Activated CD4-positive, alpha-beta memory T cell treated with anti-CD3 and anti-CD28 coated beads for 36 hours (primary cell): ENCODE data around the gene GLDN. TPM values are rescaled to one million over a fixed set of nuclear protein-coding genes. Genes with fewer than 3 reads are reported as not detected.

ENCODE experiments used
- CTCF ChIA-PET: fragments of 350-600 bp; sonication (Branson Sonifier 250); formaldehyde crosslinking; loops from one replicate; lab custom pipeline; 2021; ENCODE audit warnings: antibody characterized with exemption, inconsistent platforms; lab: Charles Lee
- POLR2A ChIA-PET: fragments of 350-600 bp; sonication (Branson Sonifier 250); formaldehyde crosslinking; loops from one replicate; lab custom pipeline; 2021; ENCODE audit warnings: antibody characterized with exemption; lab: Charles Lee
- DNase-seq: peaks from one replicate; pipeline ENCODE4 v3.0.0-alpha.2; 2020
- H3K27ac Mint-ChIP-seq: one replicate; pipeline ENCODE4 v1.8.0; 2021; ENCODE audit warnings: mixed read lengths
- H3K27me3 Mint-ChIP-seq: one replicate; pipeline ENCODE4 v1.8.0; 2021; ENCODE audit warnings: mixed read lengths
- H3K36me3 Mint-ChIP-seq: one replicate; pipeline ENCODE4 v1.8.0; 2021; ENCODE audit warnings: mixed read lengths
- H3K4me1 Mint-ChIP-seq: one replicate; pipeline ENCODE4 v1.8.0; 2021; ENCODE audit warnings: low read depth, mixed read lengths
- H3K4me3 Mint-ChIP-seq: one replicate; pipeline ENCODE4 v1.8.0; 2021; ENCODE audit warnings: mild to moderate bottlenecking, mixed read lengths
- H3K9me3 Mint-ChIP-seq: one replicate; pipeline ENCODE4 v1.8.0; 2021; ENCODE audit warnings: mixed read lengths
- intact Hi-C: fragments of 100-400 bp; cut with micrococcal nuclease; formaldehyde crosslinking; loops from one replicate; pipeline ENCODE4 v1.15.1; 2023
- total RNA-seq, 2 experiments: library from RNA; stranded (reverse); gene quantifications; one replicate each; pipeline ENCODE4 v1.2.3, GENCODE V29; 2021

The GLDN gene
- total RNA-seq, 2 experiments from 2014 or later, result not detected

- Mint-ChIP-seq H3K27ac (no peak overlapping the region), H3K9me3 (no peaks in the 10 kb centered on the region), H3K36me3 (no peaks in the 10 kb centered on the region), H3K4me1 (no peaks in the 10 kb centered on the region), H3K4me3 (no peak overlapping the region), H3K27me3 (peaks cover 3% of the 10 kb centered on the region)
- POLR2A ChIA-PET, result no interaction called here
- intact Hi-C loops, result no loop called here
- DNase-seq, result no peak
- CTCF ChIA-PET, result no interaction called here
Measured at GRCh38 chr15:51313644-51314280, 27.7 kb upstream of the GLDN start.

DNA sequence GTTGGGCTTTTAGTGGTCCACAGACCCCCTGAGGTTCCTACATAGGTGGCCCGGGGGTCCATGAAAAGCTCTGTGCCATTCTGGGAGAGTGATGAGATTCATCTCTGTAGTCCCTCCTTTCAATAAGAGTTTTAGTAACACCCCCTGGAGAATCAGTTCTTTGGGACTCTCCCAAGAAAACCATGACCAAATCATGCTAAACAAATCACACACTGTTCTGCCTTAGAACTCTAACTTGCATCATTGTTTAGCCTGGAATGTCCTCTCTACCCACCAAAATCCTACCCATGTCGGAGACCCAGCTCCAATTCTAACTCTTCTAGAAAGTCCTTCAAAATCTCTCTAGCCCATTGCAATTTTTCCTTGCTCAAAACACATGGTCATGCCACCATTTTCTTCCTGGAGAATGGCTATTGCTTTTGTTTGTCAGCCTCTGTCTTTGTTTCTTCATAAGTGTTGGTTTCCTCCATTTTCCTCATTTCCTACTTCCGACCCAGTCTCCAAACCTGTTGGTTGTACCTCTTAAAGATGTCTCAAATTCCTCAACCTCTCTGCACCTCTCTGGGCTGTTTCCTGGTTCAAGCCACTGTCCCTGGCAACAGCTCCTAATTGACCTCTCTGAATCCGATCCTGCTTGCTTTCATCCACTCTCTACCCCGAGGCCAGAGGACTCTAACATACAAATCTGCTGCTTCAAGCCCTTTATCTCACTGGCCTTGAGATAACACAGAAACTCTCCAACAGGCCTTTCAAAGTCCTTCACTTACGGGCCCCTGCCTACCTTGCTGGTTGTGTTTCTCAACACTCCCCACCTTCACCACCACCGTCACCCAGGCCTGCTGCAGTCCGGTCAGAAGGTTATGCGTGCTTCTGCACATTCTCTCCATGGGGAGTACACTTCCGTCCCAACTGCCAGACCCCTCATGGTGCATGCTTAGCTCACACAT, 26.8 kb upstream of the GLDN start:
- no peak overlapping the region for H3K4me3 Mint-ChIP-seq
- no peak for DNase-seq
- CTCF ChIA-PET, result no interaction called here

DNA sequence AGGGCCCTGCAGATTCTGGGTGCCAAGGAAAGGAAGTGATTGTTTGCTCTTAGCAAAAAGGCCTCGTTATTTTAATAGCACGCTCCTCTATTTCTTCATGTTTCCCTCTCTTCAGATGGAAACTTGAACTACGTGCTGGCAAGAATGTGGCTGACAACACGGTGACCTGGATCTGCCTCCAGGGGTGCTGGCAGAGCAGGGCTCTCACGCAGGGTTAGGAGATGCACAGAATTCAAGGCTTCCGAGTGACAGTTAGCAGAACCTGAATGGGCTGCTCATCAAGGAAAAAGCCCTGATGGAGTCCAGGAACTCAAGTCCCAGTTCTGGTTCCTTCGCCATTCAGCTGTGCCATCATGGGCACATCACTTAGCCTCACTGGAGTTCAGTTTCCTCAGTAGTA, 25.7 kb upstream of the GLDN start:
- Mint-ChIP-seq H3K9me3 (no peaks in the 10 kb centered on the region), H3K27ac (no peak overlapping the region), H3K36me3 (no peaks in the 10 kb centered on the region), H3K27me3 (no peaks in the 10 kb centered on the region), H3K4me1 (no peaks in the 10 kb centered on the region), H3K4me3 (no peak overlapping the region)
- intact Hi-C loops, result no loop called here
- ChIA-PET POLR2A (no interaction called here), CTCF (no interaction called here)
- no peak for DNase-seq

More for the DNA sequence above, 26.8 kb upstream of the GLDN start:
- H3K27me3 Mint-ChIP-seq, result peaks cover 3% of the 10 kb centered on the region
- intact Hi-C loops, result no loop called here
- no peaks in the 10 kb centered on the region for H3K9me3 Mint-ChIP-seq
- H3K4me1 Mint-ChIP-seq, result no peaks in the 10 kb centered on the region
- no peak overlapping the region for H3K27ac Mint-ChIP-seq
- POLR2A ChIA-PET, result no interaction called here
- no peaks in the 10 kb centered on the region for H3K36me3 Mint-ChIP-seq

GRCh38 chr15:51316636-51317035, 24.8 kb upstream of the GLDN start:
- Mint-ChIP-seq H3K27ac (no peak overlapping the region), H3K36me3 (no peaks in the 10 kb centered on the region), H3K27me3 (peaks cover 2% of the 10 kb centered on the region), H3K4me3 (no peak overlapping the region), H3K4me1 (no peaks in the 10 kb centered on the region), H3K9me3 (no peaks in the 10 kb centered on the region)
- ChIA-PET POLR2A (no interaction called here), CTCF (interaction anchor here (0.7 kb wide), 1 partner anchor 196 kb away, joined by 5 read pairs; no protein-coding TSS in a partner anchor)
- no peak for DNase-seq
- intact Hi-C loops, result no loop called here

DNA sequence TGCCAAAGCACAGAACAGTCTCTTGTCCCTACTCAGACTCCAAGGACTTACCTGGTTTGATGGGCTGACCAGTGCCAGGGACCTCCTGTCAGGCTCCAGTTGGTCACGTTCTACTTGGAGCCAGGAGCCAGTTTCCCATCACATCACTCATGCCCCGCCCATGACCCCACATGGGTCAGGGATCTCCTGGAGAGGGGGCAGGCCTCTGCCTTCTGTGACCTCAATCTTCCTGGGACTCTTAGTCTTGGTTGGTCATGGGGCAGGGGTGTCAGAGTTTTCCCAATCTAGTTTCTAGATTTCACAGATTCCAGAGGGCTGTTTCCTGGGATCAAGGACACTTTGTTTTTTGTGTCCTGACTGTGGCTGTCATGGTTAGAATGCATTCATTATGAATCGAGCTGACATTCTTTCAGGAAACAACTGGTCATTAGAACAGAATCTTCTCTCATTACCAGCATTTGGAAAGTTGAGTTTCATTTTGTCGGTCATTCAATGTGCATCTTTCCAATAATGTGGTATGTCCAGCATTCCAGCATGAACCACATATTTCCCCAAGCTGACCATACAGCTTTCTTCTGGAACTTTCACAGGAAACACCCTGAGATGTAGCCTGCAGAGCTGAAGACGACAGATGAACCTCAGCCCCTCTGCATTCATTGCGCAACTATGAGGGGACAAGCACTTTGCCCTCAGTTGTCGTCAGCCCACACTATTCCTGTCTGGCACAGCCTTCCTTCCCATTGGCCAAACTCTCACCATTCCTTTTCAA, 22.9 kb upstream of the GLDN start:
- no peak overlapping the region for H3K27ac Mint-ChIP-seq
- no peak overlapping the region for H3K4me3 Mint-ChIP-seq
- CTCF ChIA-PET, result no interaction called here
- POLR2A ChIA-PET, result no interaction called here
- H3K9me3 Mint-ChIP-seq, result no peaks in the 10 kb centered on the region
- H3K4me1 Mint-ChIP-seq, result no peaks in the 10 kb centered on the region
- no peaks in the 10 kb centered on the region for H3K36me3 Mint-ChIP-seq
- DNase-seq, result no peak
- peaks cover 2% of the 10 kb centered on the region for H3K27me3 Mint-ChIP-seq
- intact Hi-C loops, result no loop called here

DNA sequence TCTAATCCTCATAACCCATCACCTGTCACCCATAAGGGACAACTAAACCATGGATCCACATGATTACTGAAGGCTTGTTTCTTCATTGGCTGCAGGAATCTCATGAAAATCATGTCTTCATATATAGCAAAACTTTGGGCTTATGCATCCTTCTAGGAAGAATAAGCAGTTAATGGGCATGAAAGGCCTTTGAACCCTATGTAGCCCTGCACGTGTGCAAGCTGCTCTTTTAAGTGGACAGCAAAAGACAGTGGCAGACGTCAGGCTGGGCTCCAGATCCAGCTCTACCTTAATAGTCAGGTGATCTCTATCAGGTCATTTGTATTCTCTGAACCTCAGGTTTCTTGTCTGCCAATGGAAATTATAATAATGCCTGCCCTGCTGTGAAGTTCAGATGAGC, 21.9 kb upstream of the GLDN start:
- no peaks in the 10 kb centered on the region for H3K4me1 Mint-ChIP-seq
- intact Hi-C loops, result no loop called here
- H3K36me3 Mint-ChIP-seq, result no peaks in the 10 kb centered on the region
- ChIA-PET POLR2A (no interaction called here), CTCF (no interaction called here)
- H3K4me3 Mint-ChIP-seq, result no peak overlapping the region
- DNase-seq, result no peak
- H3K27me3 Mint-ChIP-seq, result peaks cover 2% of the 10 kb centered on the region
- no peak overlapping the region for H3K27ac Mint-ChIP-seq
- no peaks in the 10 kb centered on the region for H3K9me3 Mint-ChIP-seq

DNA sequence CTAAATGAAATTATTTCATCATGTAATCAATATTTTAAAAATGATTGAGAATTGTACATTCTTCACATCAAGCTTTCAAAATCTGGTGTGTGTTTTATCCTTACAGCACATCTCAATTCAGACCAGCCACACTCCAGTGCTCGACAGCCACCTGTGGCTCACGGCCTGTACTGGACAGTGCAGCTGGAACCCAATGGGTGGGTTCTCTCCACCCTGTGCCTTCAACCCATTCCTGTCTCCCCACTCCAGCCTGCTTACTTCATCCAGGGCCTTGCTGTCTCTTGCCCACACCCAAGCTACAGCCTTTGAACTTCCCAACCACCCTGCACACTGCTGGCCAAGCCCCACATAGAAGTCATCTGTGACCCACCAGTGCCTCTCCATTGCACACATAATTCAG, 20.6 kb upstream of the GLDN start:
- Mint-ChIP-seq H3K36me3 (no peaks in the 10 kb centered on the region), H3K4me3 (no peak overlapping the region), H3K9me3 (no peaks in the 10 kb centered on the region), H3K4me1 (no peaks in the 10 kb centered on the region), H3K27ac (no peak overlapping the region), H3K27me3 (peaks cover 2% of the 10 kb centered on the region)
- ChIA-PET CTCF (no interaction called here), POLR2A (no interaction called here)
- intact Hi-C loops, result no loop called here
- no peak for DNase-seq

- Mint-ChIP-seq H3K27me3 (peaks cover 2% of the 10 kb centered on the region), H3K9me3 (no peaks in the 10 kb centered on the region), H3K4me3 (no peak overlapping the region), H3K36me3 (no peaks in the 10 kb centered on the region), H3K4me1 (no peaks in the 10 kb centered on the region), H3K27ac (no peak overlapping the region)
- DNase-seq, result no peak
- CTCF ChIA-PET, result no interaction called here
- POLR2A ChIA-PET, result no interaction called here
- intact Hi-C loops, result no loop called here
Measured at GRCh38 chr15:51321316-51321715, 20.1 kb upstream of the GLDN start.

DNA sequence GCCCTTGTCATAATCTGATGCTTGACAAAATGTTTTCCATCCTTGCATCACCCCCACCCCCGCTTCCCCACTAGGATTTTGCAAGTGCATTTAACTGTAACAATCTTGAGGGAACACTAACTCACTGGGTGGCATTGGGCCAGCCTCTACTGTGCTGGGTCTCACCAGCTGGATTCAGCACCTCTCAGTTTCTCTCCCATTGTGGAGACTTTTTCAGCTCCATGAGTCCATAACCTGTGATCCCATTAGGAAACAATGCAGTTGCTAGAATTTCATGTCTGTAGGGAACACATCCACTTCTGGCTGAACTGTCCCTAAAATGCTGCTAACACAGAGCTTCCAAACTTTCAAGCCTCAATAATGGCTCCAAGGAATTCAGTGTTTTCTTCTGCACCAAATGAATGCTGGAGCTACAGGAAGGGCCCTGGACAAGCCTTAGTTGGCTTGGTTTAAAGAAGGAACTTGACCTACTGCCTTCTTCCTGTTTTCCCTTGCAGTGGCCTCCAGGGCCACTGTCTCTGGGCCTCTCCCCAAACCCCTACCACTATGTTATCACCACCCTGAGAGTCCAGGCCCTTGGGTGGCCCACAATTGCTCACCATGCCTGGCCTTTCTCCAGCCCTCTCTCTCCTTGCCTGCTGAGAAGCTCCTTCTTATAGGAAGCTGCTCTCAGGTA, 18.7 kb upstream of the GLDN start:
- Mint-ChIP-seq H3K27me3 (peaks cover 2% of the 10 kb centered on the region), H3K9me3 (no peaks in the 10 kb centered on the region), H3K4me1 (no peaks in the 10 kb centered on the region), H3K4me3 (no peak overlapping the region), H3K27ac (no peak overlapping the region), H3K36me3 (no peaks in the 10 kb centered on the region)
- no peak for DNase-seq
- intact Hi-C loops, result no loop called here
- ChIA-PET CTCF (interaction anchor here (0.7 to 1.3 kb wide), 2 partner anchors 160 to 874 kb away, joined by 4 to 6 read pairs; no protein-coding TSS in a partner anchor), POLR2A (no interaction called here)

- no peak overlapping the region for H3K4me3 Mint-ChIP-seq
- peaks cover 2% of the 10 kb centered on the region for H3K27me3 Mint-ChIP-seq
- POLR2A ChIA-PET, result no interaction called here
- CTCF ChIA-PET, result interaction anchor here (1.3 kb wide), 1 partner anchor 161 kb away, joined by 4 read pairs; no protein-coding TSS in a partner anchor
- H3K36me3 Mint-ChIP-seq, result no peaks in the 10 kb centered on the region
- no peaks in the 10 kb centered on the region for H3K9me3 Mint-ChIP-seq
- intact Hi-C loops, result no loop called here
- no peak for DNase-seq
- no peaks in the 10 kb centered on the region for H3K4me1 Mint-ChIP-seq
- no peak overlapping the region for H3K27ac Mint-ChIP-seq
Measured at GRCh38 chr15:51323749-51324148, 17.7 kb upstream of the GLDN start.

DNA sequence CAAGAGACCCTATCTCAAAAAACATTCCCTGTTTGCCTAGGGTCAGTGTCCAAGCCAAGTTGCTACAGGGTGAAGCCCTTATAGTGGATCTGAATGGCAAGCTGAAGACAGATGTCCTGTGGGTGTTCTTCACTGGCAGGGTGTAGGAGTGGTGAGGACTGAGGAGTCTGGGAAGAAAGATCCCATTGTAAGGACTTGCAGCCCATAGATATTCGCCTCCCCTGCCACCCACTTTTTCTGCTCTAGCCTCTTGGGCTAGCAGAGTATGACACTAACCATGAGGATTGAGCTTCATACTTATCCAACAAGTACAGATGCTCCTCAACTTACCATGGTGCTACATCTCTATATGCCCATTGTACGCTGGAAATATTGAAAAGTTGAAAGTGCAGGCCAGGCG, 16.3 kb upstream of the GLDN start:
- no peak for DNase-seq
- ChIA-PET POLR2A (no interaction called here), CTCF (no interaction called here)
- Mint-ChIP-seq H3K36me3 (no peaks in the 10 kb centered on the region), H3K4me3 (no peak overlapping the region), H3K27ac (no peak overlapping the region), H3K27me3 (peaks cover 2% of the 10 kb centered on the region), H3K9me3 (no peaks in the 10 kb centered on the region), H3K4me1 (no peaks in the 10 kb centered on the region)
- intact Hi-C loops, result no loop called here

DNA sequence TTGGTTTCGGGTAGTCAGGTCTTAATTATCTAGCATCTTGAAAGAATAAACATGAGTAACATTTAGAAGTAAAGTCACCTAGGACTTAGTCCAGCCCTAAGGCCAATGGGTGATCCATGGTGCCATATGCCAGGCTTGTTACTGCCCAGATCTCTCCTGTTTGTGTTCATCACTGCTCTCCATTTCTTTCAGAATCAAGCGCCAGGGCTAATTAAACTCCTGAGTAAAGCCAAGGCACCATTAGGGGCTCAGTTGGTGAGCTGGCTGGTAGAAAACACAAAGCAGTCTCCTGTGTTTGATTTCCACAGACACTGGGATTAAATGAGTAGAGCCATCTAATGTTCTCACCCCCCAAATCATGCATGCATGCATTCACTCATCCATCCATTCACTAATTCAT, 14.4 kb upstream of the GLDN start:
- H3K27me3 Mint-ChIP-seq, result no peaks in the 10 kb centered on the region
- POLR2A ChIA-PET, result no interaction called here
- H3K9me3 Mint-ChIP-seq, result no peaks in the 10 kb centered on the region
- H3K36me3 Mint-ChIP-seq, result no peaks in the 10 kb centered on the region
- intact Hi-C loops, result no loop called here
- H3K4me1 Mint-ChIP-seq, result no peaks in the 10 kb centered on the region
- no peak overlapping the region for H3K27ac Mint-ChIP-seq
- DNase-seq, result no peak
- CTCF ChIA-PET, result no interaction called here
- no peak overlapping the region for H3K4me3 Mint-ChIP-seq
